Renal cortical epithelial cell (primary cell): Measurements from ENCODE around the gene SNRPB2. TPM values are rescaled to one million over a fixed set of nuclear protein-coding genes. Genes with fewer than 3 reads are reported as not detected.

ENCODE experiments used
- DNase-seq: peaks from one replicate; pipeline ENCODE4 v3.0.0-alpha.2; 2011; ENCODE audit warnings: low read depth
- total RNA-seq: library from RNA; depleted of rRNA; stranded (reverse); fragments of >200 nt; gene quantifications from 2 replicates; pipeline ENCODE4 v1.2.3, GENCODE V29; 2014

SNRPB2 gene
- total RNA-seq, 1 donor from 2014 or later, result 49.1 TPM

- DNase-seq, result no peak
Observed at GRCh38 chr20:16732506-16733152, 2.8 kb downstream of the SNRPB2 start.

DNA sequence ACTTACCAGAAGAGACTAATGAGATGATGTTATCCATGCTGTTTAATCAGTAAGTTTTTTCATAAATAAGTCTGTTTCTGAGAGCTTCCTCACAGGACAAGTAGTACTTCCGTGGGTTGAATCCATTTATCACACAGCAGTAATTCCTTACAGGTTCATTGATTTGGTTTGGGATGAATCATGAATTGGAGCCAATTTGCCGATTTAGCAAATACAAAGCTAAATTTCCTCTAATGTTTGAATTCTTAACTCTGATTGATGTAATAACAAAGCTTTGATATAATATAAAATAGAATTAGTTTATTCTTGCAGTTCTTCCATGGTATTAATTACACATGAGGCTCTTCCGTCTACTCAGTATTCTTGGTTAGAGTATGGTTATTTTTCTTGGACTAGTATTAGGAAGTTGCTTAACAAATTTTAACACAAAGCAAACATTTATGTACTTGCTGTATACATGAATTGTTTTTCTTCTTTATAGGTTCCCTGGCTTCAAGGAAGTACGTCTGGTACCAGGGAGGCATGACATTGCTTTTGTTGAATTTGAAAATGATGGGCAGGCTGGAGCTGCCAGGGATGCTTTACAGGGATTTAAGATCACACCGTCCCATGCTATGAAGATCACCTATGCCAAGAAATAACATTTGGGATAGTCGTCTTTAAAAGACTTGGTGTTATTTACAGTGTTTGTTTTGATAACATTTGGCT is 10.7 kb downstream of the SNRPB2 start:
- no peak for DNase-seq

DNA sequence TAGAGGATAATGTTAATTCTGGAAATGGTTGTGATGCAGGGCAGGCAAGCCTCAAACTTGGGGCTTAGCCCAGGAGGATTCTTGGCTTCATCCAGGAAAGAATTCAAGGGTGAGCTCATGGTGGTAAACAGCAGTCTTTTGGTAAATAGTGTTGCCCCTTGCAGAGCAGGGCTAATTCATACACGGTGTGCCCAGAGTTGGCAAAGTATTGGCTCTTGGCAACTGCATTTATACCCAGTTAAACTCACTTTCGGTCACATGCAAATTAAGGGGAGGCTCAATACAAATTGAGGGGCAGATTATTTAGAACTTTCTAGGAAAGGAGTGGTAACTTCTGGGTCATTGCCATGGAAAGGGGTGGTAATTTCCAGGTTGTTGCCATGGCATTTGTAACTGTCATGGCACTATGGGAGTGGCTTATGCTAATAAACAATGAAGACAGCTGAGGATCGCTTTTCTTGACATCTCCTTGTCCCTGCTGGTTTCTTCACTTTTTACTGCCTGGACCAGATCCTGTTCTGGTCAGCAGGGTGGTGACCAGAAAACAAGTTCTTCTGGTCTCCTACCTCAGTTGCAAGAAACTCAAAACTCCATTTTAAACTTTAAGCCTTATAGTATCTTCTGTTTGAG is 14.5 kb downstream of the SNRPB2 start:
- no peak for DNase-seq

GRCh38 chr20:16745204-16745603 is 15.4 kb downstream of the SNRPB2 start:
- DNase-seq, result no peak

- no peak for DNase-seq
Observed at GRCh38 chr20:16747291-16747811, 17.5 kb downstream of the SNRPB2 start.

DNA sequence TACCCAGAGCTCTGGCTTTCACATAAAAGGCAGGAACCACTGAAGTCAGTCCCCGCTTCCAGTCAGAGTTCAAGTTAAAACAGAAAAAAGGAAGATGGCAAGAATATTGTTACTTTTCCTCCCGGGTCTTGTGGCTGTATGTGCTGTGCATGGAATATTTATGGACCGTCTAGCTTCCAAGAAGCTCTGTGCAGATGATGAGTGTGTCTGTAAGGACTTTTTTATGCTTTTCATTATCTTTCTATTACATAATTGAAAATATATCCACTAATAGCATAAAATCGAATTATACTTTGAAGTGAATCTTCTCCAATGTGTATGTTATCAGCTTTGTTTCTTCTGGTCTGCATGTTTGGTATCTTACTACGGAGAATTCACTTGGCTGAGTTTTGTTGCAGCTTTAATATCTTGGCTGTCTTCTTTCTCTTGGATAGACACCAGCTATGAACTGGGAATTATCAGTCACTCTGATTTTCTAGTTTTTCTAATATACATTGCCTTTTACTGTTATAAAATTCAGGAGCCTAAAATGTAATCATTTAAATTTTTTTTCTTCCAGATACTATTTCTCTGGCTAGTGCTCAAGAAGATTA is 18.6 kb downstream of the SNRPB2 start, which contains the start of gene OTOR:
Gene OTOR, plus strand, starts transcription at position 51 of the 593 bp plus-strand sequence. Its CDS starts 44 bp downstream, at position 95.
- no peak for DNase-seq

- DNase-seq, result no peak
Observed at GRCh38 chr20:16749573-16749972, 19.7 kb downstream of the SNRPB2 start.

DNA sequence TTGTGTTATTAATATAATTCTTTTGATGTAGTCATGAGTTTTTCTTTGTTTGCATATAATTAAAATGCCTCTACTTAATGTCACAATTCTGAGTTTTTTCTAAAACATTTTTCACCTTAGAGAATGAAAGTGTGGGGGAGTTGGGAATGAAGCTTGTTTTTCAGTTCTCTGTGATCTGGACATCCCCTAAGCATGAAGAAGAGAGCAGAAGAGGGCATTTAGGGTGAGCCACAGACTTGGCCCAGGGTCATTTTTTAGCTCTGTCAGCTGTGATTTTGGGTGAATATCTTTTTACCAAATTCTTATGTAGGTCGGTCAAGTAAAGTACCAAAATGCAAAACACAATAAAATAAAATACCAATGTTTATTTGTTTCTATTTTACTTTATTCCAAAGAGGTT is 22.3 kb downstream of the SNRPB2 start:
- no peak for DNase-seq

- no peak for DNase-seq
Observed at GRCh38 chr20:16752901-16753300, 23.1 kb downstream of the SNRPB2 start.

GRCh38 chr20:16758454-16759180 is 28.8 kb downstream of the SNRPB2 start:
- DNase-seq, result no peak

DNA sequence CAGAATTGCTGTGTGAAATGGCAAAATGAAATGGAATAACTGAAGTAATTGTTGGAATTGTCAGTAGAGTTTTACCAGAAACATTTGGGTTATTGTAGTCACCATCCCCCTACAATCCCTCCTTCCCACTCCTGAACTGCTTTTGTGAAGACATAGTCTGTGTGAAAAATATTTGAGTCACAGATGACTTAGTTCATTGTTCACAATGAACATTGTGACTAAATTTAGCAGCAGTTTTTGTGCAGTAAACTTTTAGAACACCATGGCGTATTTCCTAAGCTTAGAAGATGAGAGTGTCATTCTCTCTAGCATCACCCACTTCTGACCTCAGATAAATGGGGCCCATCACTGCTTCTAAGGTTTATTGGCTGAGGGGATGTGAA is 29.3 kb downstream of the SNRPB2 start:
- DNase-seq, result no peak

DNA sequence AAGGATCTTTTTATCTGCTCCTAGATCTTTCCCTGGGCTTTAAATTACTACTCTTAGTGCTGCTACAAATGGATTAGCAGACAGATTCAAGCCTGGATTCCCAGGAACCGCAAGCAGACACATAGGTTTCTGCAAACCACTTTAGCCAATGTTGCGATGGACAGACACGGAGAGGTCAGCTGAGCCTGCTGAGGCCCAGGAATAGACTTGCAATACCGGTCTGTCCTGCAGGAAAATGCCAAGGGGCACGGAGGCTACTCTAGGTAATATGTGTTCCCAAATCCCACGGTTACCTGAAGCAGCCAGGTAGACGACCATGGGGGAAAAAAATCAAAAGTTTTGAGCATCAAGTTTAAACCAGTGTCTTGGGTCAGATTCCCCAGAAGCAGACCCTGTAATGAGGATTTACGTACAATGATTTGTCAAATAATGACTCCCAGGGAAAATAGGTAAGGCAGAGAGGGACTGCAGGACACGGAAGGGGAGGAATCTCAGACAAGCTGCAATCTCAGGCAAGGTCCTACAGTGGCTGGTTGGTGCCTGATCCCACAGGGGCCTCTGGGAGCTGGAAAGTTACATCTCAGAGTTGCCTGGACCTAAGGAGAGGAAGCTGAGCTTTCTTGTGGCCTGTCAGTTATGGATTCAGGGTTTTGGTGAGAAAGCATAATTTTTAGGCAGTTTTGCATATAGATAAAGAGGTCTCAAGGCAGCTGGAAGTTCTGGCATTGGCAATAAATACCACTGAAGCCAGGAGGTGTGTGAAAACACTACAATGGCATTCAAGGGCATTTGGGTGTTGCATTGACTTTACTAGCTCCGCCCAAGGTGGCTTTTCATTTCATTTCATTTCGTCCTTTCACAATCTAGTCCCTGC is 30.8 kb downstream of the SNRPB2 start:
- no peak for DNase-seq

DNA sequence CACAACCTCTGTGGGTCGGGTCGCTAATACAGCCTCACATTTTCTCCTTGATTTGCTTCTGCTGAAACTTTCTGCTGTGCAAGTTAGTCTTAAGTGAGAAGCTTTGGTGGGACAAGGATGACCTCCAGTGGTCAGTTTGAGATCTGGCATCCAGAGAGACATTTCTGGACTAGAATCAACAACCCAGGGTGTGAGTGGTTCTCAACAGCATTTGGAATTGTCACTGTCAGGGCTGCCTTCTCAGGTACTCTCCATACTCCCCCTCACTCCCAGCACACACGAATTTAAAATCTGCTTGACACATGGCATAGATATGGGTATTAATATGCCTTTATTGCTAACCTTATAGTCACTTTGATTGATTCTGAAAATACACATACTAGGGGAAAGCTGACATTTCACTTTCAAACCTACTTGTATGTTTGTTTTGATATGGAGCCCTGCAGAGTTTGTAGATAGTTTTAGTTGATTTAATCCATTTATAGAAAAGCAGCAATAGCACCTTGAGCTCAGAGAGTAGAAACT is 31.5 kb downstream of the SNRPB2 start:
- DNase-seq, result peak; percentile 75

DNA sequence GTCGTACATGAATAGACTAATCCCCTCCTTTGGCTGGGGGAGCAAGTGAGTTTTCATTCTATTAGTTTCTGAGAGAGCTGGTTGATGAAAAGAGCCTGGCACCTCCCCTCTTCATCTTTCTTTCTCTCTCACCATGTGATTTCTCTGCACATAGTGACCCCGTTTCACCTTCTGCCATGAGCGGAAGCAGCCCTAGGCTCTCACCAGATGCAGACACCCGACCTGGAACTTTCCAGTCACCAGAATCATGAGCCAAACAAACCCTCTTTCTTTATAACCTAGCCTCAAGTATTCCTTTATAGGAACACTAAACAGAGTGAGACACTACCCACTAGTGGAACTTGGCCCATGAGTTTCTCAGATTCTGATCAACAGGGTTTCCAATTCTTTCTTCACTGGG is 34.7 kb downstream of the SNRPB2 start:
- DNase-seq, result no peak

DNA sequence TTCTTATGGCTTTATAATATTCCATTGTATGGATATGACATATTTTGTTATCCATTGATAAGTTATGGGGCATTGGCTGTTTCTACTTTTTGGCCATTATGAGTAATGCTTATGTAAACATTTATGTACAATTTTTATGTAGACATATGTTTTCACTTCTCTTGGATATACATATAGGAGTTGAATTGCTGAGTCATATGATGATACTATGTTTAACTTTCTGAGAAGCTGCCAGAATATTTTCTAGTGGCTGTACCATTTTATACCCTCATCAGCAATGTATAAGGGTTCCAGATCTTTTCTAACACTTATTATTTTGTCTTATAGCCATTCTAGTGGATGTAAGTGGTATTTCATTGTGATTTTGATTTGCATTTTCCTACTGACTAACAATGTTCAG is 41.4 kb downstream of the SNRPB2 start:
- no peak for DNase-seq

DNA sequence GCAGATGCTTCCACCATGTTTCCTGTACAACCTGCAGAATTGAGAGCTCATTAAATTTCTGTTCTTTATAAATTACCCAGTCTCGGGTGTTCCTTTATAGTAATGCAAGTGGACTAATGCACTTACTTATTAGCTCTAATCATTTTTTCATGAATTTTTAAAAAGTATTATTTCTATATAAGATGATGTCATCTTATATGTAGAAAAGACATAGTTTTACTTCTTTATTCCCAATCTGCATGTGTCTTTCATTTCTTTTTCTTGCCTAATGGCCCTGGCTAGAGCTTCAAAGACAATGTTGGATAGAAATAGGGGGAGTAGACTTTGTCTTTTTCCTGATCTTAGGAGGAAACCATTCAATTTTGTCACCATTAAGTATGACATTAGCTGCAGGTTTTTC is 46.1 kb downstream of the SNRPB2 start:
- no peak for DNase-seq

- no peak for DNase-seq
Observed at GRCh38 chr20:16777126-16777525, 47.3 kb downstream of the SNRPB2 start.

- DNase-seq, result no peak
Observed at GRCh38 chr20:16778159-16778558, 48.3 kb downstream of the SNRPB2 start.

GRCh38 chr20:16781496-16781895 is 51.7 kb downstream of the SNRPB2 start:
- DNase-seq, result no peak

GRCh38 chr20:16785226-16785625 is 55.4 kb downstream of the SNRPB2 start:
- peak; percentile 42 for DNase-seq
